ENCODE results near the gene GJD3. TPM values are rescaled to one million over a fixed set of nuclear protein-coding genes. Genes with fewer than 3 reads are reported as not detected.
"Not testable (repeated sequence)": the region's sequence is repeated elsewhere in the genome, so short reads cannot be mapped to it uniquely, and the experiment has no call there.

The GJD3 gene, protein sequence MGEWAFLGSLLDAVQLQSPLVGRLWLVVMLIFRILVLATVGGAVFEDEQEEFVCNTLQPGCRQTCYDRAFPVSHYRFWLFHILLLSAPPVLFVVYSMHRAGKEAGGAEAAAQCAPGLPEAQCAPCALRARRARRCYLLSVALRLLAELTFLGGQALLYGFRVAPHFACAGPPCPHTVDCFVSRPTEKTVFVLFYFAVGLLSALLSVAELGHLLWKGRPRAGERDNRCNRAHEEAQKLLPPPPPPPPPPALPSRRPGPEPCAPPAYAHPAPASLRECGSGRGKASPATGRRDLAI
- polyA plus RNA-seq (2013, experiment 1 of 2), result not detected
- polyA plus RNA-seq (2013, experiment 2 of 2), result not detected

DNA sequence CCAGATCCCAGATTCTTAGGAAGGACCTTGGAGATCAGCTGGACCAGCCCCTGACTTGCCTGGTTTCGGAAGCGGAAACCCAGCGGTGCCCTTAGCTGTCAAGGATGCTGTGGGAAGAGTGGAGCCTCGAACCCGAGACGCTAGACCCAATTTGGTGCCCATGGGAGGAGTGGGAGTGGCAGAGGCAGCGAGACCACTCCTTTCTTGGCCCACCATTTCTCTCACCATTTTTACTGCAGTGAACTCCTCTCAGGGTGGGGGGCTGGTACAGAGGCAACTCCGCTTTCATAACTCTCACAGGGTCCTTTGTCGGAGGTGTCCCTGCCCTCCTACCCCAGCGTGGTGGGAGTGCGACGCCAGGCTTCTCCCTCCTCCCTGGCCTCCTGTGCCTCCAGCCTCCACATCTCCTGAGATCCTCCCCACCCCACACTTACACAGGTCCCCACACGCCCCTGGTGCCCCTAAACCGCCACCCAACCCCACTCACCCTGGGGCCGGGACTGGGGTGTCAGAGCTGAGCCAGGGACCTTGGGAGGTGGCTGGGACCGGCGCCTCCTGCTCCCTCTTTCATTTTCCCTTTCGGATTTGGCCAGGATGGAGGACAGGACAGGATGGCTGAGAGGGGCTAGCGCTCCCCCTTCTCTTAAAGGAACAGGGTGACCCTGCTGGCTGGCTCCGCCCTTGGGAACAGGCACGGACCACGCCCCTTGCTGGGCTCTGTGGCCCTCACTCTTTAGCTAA, at the start of gene GJD3:
TSS of gene GJD3 (minus strand) at position 617 of the 741 bp plus-strand sequence. CDS start 922 bp downstream, outside the sequence.
- Histone ChIP-seq H3K27ac (ENCODE audit: low read depth, low read length) (no peak within 1 kb of the TSS), H3K9ac (ENCODE audit: low read depth, low read length) (no peak within 1 kb of the TSS), H3K36me3 (ENCODE audit: insufficient read depth, low read length) (no peaks in the 10 kb centered on the region), H3K9me3 (ENCODE audit: insufficient read depth, low read depth, low read length) (no peaks in the 10 kb centered on the region), H3K4me3 (ENCODE audit: low read length) (peak within 1 kb of the TSS; percentile 48), H3K4me1 (ENCODE audit: insufficient read depth, low read length) (peaks cover 14% of the 10 kb centered on the region; the same call in 1 of the 2 replicates), H3K27me3 (ENCODE audit: insufficient read depth, low read length) (peaks cover 40% of the 10 kb centered on the region)
- 40% methylated on average over 22 of the region's 22 CpGs for WGBS

DNA sequence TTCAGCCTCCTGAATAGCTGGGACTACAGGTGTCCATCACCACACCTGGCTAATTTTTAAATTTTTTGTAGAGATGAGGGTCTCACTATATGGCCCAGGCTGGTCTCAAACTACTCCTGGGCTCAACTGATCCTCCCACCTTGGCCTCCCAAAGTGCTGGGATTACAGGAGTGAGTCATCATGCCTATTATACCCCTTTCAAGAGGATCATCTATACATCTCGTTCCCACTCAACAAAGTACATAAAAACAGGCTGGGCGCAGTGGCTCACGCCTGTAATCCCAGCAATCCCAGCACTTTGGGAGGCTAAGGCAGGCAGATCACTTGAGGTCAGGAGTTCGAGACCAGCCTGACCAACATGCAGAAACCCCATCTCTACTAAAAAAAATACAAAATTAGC, 49.8 kb upstream of the GJD3 start:
- H3K36me3 ChIP-seq (ENCODE audit: insufficient read depth, low read length), result peaks cover 73% of the 10 kb centered on the region
- not testable (repeated sequence) for H3K27me3 ChIP-seq (ENCODE audit: insufficient read depth, low read length); H3K4me3 ChIP-seq (ENCODE audit: low read length); H3K27ac ChIP-seq (ENCODE audit: low read depth, low read length); H3K9me3 ChIP-seq (ENCODE audit: insufficient read depth, low read depth, low read length); H3K9ac ChIP-seq (ENCODE audit: low read depth, low read length)
- H3K4me1 ChIP-seq (ENCODE audit: insufficient read depth, low read length), result peaks cover 34% of the 10 kb centered on the region
- 97% methylated on average over 4 of the region's 4 CpGs for WGBS

DNA sequence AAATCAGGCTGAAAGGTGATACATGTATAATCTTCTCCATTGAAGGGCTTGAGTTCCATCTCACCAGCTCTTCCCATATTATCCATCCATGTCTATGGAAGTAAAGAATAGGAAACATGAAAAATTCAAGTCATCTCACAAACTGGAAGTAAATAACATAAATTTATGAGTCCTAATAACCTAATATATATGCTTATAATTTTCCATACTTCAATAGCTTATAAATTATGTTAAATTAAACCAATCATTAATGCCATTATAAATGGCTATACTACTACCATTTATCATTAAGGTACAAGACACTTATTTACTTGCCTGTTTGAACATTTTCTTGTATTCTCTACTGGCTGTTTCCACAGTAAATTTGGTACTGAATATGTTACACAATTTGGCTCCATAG, 48.3 kb upstream of the GJD3 start:
- peaks cover 34% of the 10 kb centered on the region for H3K4me1 ChIP-seq (ENCODE audit: insufficient read depth, low read length)
- peaks cover 86% of the 10 kb centered on the region for H3K36me3 ChIP-seq (ENCODE audit: insufficient read depth, low read length)
- no peak overlapping the region for H3K4me3 ChIP-seq (ENCODE audit: low read length)
- no peak overlapping the region for H3K27ac ChIP-seq (ENCODE audit: low read depth, low read length)
- no peak overlapping the region for H3K9ac ChIP-seq (ENCODE audit: low read depth, low read length)
- H3K27me3 ChIP-seq (ENCODE audit: insufficient read depth, low read length), result no peaks in the 10 kb centered on the region
- H3K9me3 ChIP-seq (ENCODE audit: insufficient read depth, low read depth, low read length), result no peaks in the 10 kb centered on the region

DNA sequence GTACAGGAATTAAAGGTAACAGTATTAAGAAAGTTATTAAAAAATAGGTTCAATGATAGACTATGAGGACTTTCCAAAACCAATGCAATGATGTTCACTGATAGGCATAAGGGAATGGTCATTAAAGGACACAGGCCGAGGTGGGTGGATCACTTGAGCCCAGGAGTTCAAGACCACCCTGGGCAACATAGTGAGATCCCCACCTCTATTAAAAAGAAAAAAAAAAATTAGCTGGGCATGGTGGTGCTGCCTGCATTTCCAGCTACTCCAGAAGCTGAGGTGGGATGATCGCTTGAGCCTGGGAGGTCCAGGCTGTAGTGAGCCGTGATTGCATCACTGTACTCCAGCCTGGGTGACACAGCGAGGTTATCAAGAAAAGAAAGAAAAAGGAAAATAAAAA, 47.3 kb upstream of the GJD3 start:
- Histone ChIP-seq H3K4me3 (ENCODE audit: low read length) (no peak overlapping the region), H3K4me1 (ENCODE audit: insufficient read depth, low read length) (peaks cover 34% of the 10 kb centered on the region), H3K36me3 (ENCODE audit: insufficient read depth, low read length) (peaks cover 96% of the 10 kb centered on the region), H3K27ac (ENCODE audit: low read depth, low read length) (no peak overlapping the region; the same call in 1 of the 2 replicates), H3K9ac (ENCODE audit: low read depth, low read length) (no peak overlapping the region), H3K27me3 (ENCODE audit: insufficient read depth, low read length) (no peaks in the 10 kb centered on the region), H3K9me3 (ENCODE audit: insufficient read depth, low read depth, low read length) (no peaks in the 10 kb centered on the region)
- 95% methylated on average over 3 of the region's 4 CpGs for WGBS

DNA sequence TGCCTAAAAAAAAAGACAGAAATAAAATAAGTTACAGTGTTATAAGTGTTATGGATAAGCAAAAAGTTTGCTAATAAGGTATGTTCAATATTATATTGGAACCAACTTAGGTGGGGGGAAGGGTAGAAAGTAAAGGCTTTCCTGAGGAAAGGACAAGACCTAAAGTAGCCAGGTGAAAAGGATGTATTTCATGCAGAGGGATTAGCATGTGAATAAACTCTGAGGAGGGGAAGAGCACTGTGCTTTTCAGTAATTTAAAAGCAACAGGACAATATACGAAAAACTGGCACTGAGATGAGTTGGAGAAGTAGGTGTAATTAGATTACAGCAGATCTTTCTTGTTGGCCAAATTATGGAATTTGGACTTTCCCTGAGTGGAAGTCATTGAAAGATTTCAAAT, 45.5 kb upstream of the GJD3 start:
- Histone ChIP-seq H3K27ac (ENCODE audit: low read depth, low read length) (peak overlapping the region; percentile 90), H3K4me3 (ENCODE audit: low read length) (no peak overlapping the region; the same call in 1 of the 2 replicates), H3K9me3 (ENCODE audit: insufficient read depth, low read depth, low read length) (no peaks in the 10 kb centered on the region), H3K4me1 (ENCODE audit: insufficient read depth, low read length) (peaks cover 21% of the 10 kb centered on the region), H3K36me3 (ENCODE audit: insufficient read depth, low read length) (peaks cover 95% of the 10 kb centered on the region), H3K27me3 (ENCODE audit: insufficient read depth, low read length) (no peaks in the 10 kb centered on the region), H3K9ac (ENCODE audit: low read depth, low read length) (peak overlapping the region; percentile 27; the same call in 1 of the 2 replicates)
- WGBS, result 65% methylated on average over 1 of the region's 1 CpG

DNA sequence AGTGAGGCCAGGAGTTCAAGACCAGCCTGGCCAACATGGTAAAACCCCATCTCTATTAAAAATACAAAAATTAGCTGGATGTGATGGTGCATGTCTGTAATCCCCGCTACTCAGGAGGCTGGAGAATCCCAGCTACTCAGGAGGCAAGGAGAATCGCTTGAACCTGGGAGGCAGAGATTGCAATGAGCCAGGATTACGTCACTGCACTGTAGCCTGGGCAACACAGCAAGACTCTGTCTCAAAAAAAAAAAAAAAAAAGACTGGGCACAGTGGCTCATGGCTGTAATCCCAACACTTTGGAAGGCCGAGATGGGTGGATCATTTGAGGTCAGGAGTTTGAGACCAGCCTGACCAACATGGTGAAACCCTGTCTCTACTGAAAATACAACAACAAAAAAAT, 45.0 kb upstream of the GJD3 start:
- H3K4me1 ChIP-seq (ENCODE audit: insufficient read depth, low read length), result peaks cover 21% of the 10 kb centered on the region
- 0 out of 2 replicates have a peak overlapping the region, but pooled peaks have one; percentile 26 for H3K27ac ChIP-seq (ENCODE audit: low read depth, low read length)
- H3K9ac ChIP-seq (ENCODE audit: low read depth, low read length); H3K9me3 ChIP-seq (ENCODE audit: insufficient read depth, low read depth, low read length); H3K27me3 ChIP-seq (ENCODE audit: insufficient read depth, low read length); H3K4me3 ChIP-seq (ENCODE audit: low read length): not testable (repeated sequence)
- H3K36me3 ChIP-seq (ENCODE audit: insufficient read depth, low read length), result peaks cover 97% of the 10 kb centered on the region
- 96% methylated on average over 4 of the region's 4 CpGs for WGBS

DNA sequence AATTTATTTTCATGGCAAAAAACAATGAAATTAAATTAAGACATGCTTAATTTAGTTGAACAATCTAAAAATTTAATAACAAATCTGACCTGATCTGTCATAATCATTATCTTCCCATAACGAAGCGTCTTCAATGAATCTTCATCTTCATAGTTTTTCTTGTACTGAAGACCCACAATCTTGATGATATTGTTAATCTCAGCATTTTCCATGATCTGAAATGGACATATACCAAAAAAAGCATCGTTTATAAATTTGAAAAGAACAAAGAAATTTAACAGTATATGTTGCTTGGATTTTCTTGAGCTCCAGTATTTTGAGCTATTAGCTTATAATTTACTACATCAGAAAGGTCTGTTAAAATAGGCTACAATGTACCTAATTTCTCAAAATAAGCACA, 42.9 kb upstream of the GJD3 start:
- 100% methylated on average over 2 of the region's 3 CpGs for WGBS
- no peak overlapping the region for H3K27ac ChIP-seq (ENCODE audit: low read depth, low read length)
- H3K4me3 ChIP-seq (ENCODE audit: low read length), result no peak overlapping the region
- H3K36me3 ChIP-seq (ENCODE audit: insufficient read depth, low read length), result peaks cover 97% of the 10 kb centered on the region
- H3K4me1 ChIP-seq (ENCODE audit: insufficient read depth, low read length), result peaks cover 21% of the 10 kb centered on the region
- H3K27me3 ChIP-seq (ENCODE audit: insufficient read depth, low read length), result no peaks in the 10 kb centered on the region
- H3K9me3 ChIP-seq (ENCODE audit: insufficient read depth, low read depth, low read length), result no peaks in the 10 kb centered on the region
- H3K9ac ChIP-seq (ENCODE audit: low read depth, low read length), result no peak overlapping the region

DNA sequence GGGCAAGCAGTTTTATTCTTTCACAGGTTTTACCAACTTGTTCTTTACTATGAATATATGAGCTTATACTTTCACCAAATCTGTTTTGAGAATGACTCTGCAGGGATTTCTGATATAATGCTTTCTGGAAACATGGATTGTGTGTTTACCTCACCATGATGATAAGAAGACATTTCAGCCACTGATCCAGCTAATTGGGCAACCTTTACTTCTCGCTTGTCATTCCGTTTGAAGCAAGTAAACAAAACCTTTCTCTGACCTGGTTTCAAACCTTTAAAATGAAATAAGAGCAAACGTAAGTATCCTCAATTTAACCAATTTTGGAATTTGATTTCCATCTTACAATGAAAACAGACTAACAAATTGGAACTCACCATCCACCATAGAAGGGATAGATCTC, 39.5 kb upstream of the GJD3 start:
- no peak overlapping the region for H3K27ac ChIP-seq (ENCODE audit: low read depth, low read length)
- 94% methylated on average over 3 of the region's 3 CpGs for WGBS

DNA sequence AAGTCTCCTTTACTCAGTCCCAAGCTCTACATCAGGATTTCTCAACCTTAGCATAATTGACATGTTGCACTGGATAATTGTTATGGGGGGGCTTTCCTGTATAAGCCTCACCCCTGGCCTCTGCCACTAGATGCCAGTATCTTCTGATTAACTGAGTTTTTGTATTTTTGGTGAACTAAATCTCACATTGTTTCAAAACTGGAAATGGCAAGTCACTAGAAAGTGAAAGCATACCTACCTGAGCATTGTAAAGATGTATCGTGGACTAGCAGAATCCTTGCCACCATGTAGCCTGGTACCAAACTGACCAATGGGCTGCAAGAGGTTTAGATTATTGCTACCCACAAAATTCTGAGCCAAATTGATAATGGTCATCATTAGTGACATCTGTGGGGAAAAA, 38.1 kb upstream of the GJD3 start:
- Histone ChIP-seq H3K27ac (ENCODE audit: low read depth, low read length) (no peak overlapping the region), H3K36me3 (ENCODE audit: insufficient read depth, low read length) (peaks cover 99% of the 10 kb centered on the region)
- WGBS, result 97% methylated on average over 1 of the region's 1 CpG

More for the DNA sequence above, 39.5 kb upstream of the GJD3 start:
- Histone ChIP-seq H3K36me3 (ENCODE audit: insufficient read depth, low read length) (peaks cover 97% of the 10 kb centered on the region), H3K4me1 (ENCODE audit: insufficient read depth, low read length) (no peaks in the 10 kb centered on the region), H3K27me3 (ENCODE audit: insufficient read depth, low read length) (no peaks in the 10 kb centered on the region), H3K4me3 (ENCODE audit: low read length) (no peak overlapping the region), H3K9ac (ENCODE audit: low read depth, low read length) (no peak overlapping the region), H3K9me3 (ENCODE audit: insufficient read depth, low read depth, low read length) (no peaks in the 10 kb centered on the region)

DNA sequence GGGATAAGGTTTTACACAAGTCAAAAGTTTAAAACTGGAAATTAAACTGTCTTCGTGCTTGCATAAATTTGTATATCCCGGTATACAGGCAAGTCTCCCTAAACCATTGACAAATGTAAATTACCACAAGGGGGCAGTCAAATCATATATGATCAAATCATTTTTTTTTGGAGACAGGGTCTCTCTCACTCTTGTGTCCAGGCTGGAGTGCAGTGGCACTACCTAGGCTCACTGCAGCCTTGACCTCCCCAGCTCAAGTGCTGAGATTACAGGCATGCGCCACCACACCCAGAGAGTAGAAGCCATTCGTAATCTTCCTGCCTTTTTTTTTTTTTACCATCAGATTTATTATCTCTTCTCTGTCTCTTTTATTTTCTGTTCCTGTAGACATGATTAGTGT, 34.6 kb upstream of the GJD3 start:
- H3K9me3 ChIP-seq (ENCODE audit: insufficient read depth, low read depth, low read length), result no peaks in the 10 kb centered on the region
- no peak overlapping the region for H3K9ac ChIP-seq (ENCODE audit: low read depth, low read length)
- H3K27me3 ChIP-seq (ENCODE audit: insufficient read depth, low read length), result no peaks in the 10 kb centered on the region
- H3K4me1 ChIP-seq (ENCODE audit: insufficient read depth, low read length), result no peaks in the 10 kb centered on the region
- WGBS, result 91% methylated on average over 4 of the region's 4 CpGs
- no peak overlapping the region for H3K4me3 ChIP-seq (ENCODE audit: low read length)
- no peak overlapping the region for H3K27ac ChIP-seq (ENCODE audit: low read depth, low read length)
- peaks cover 100% of the 10 kb centered on the region for H3K36me3 ChIP-seq (ENCODE audit: insufficient read depth, low read length)

More for the DNA sequence above, 38.1 kb upstream of the GJD3 start:
- H3K9me3 ChIP-seq (ENCODE audit: insufficient read depth, low read depth, low read length), result no peaks in the 10 kb centered on the region
- no peak overlapping the region for H3K9ac ChIP-seq (ENCODE audit: low read depth, low read length)
- H3K4me3 ChIP-seq (ENCODE audit: low read length), result no peak overlapping the region
- H3K27me3 ChIP-seq (ENCODE audit: insufficient read depth, low read length), result no peaks in the 10 kb centered on the region
- H3K4me1 ChIP-seq (ENCODE audit: insufficient read depth, low read length), result no peaks in the 10 kb centered on the region

DNA sequence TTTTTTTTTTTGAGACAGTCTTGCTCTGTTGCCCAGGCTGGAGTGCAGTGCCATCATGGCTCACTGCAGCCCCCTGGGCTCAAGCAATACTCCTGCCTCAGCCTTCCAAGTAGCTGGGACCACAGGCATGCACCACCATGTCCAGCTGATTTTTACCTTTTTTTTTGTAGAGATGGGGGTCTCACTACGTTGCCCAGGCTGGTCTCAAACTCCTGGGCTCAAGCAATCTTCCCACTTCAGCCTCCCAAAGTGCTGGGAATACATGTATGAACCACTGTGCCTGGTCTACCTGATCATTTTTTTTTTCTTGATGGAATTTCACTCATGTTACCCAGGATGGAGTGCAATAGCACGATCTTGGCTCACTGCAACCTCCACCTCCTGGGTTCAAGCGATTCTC, 22.0 kb upstream of the GJD3 start:
- not testable (repeated sequence) for H3K9ac ChIP-seq (ENCODE audit: low read depth, low read length); H3K27ac ChIP-seq (ENCODE audit: low read depth, low read length); H3K9me3 ChIP-seq (ENCODE audit: insufficient read depth, low read depth, low read length); H3K4me3 ChIP-seq (ENCODE audit: low read length); H3K27me3 ChIP-seq (ENCODE audit: insufficient read depth, low read length); H3K4me1 ChIP-seq (ENCODE audit: insufficient read depth, low read length)
- 92% methylated on average over 3 of the region's 3 CpGs for WGBS
- H3K36me3 ChIP-seq (ENCODE audit: insufficient read depth, low read length), result peaks cover 42% of the 10 kb centered on the region

Measured in HUES64 (cell line).